ENCODE data around the gene CREB5.
"Not testable (repeated sequence)": the region's sequence is repeated elsewhere in the genome, so short reads cannot be mapped to it uniquely, and the experiment has no call there.

CREB5 gene

DNA sequence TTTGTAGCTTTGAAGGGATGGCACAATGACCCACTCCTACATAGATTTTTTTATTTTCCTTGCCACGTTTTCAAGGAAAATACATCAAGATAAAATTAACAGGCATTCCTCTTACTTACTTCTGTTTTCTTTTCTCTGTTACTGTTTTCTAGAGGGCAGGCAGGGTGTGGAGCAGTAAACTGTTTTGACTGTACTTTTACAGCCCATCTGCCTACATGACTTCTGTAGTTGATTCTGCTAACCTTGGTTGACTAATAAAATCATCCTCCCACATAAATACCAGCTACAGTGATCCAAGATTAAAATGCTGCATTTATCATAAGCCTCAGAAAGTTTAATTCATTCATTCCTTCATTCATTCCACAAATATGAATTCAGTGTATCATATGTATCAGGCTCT lies 387.3 kb downstream of the CREB5 start:
- DNase-seq: no peak

DNA sequence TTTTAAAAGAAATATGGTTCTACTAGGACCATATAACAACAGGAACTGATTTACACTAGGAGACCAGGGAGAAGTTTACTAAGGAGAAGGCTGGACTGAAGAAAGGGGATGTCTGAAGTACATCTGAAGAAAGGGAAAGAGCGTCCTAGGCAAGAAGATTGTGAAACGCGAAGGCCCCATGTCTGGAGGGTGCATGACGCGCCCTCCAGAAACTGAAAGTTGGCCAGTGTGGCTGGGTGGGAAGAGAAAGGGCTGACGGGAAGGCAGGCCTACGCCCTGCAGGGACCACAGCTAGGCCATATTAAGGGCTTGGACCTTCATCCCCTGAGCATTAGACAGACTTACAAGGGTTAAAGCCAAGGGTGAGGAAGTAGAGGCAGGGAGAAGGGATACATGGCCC lies 387.8 kb downstream of the CREB5 start:
- DNase-seq: no peak

DNA sequence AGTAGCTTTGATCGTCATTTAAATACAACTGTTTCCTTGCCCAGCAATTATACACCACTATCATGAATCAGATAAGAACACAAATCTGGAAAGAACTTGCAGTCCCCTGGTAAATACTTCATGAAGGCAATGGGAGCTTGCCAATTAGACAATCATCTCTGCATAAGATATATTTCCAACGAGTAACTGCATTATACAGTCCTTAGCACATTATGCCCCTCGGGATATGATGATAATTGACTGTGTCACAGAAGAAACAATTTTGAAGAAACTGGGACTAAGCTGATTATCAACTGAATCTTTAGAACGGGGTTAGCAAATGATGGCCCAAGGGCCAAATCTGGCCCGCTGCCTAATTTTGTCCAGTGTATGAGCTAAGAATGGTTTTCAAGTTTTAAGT lies 390.1 kb downstream of the CREB5 start:
- DNase-seq: no peak

DNA sequence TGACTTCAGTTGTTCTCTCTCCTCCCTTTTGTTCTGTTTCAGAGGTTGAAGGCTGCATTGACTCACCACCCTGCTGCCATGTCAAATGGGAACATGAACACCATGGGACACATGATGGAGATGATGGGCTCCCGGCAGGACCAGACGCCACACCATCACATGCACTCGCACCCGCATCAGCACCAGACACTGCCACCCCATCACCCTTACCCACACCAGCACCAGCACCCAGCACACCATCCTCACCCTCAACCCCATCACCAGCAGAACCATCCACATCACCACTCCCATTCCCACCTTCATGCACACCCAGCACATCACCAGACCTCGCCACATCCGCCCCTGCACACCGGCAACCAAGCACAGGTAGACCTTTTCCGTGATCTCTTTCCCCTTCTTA lies 391.8 kb downstream of the CREB5 start:
- DNase-seq: no peak

DNA sequence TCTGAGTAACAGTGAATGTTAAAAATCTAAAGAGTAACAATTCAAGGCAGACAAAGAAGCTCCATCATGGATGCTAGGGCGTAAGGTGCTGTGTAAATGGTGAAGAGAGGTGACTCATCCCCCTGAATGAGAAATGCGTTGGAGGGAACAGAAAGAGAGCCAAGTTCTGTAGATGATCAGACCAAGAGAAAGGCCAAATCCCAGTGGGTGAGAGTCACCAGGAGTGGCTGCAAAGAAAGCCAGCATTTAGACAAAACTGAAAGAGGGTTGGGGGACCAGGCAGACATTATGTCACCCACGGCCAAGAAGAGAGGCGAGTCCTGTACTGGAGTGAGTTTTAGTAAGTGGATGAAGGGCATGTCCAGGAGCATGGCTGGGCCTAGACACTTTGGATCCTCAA lies 392.7 kb downstream of the CREB5 start:
- DNase-seq: no peak

DNA sequence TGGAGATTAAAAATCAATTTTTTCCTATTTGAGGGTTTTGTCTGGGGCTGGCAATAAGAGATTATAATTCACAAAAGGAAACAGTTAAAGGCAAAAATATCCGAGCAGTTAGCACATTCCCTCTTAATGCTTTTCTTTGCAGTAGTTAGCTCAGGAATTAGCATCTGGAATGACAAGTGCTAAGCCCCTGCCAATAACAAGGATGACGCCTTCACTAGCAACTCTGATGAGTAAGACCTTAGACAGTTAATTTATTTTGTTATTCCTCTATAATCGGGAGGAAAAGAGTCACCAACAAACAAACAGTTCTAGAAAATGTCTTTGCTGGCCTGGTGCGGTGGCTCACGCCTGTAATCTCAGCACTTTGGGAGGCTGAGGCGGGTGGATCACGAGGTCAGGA lies 394.5 kb downstream of the CREB5 start:
- no peak for DNase-seq

DNA sequence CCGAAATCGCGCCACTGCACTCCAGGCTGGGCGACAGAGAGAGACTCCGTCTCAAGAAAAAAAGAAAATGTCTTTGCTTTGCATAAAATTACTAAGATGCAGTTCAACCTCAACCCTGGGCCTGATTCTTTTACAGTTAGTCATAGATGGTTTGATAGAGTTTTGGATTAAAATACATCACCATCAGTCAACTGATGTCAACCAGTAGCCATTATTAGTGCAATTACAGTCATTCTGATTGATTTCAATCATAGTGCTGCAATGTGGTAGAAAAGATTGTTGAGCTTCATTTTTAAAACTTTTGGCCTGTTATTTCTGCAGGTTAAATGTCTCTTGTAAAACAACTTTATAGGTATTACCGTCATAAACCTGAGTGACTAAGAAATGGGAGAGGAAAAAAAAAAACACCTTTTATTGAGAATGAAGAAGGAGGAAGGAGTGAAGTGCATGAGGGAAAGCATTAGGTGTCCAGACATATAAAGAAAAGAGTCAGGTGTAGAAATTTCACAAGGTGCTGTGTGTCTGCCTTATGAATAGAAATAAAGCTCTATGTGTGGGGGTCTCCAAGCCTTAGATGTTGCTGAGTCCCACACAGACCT lies 395.2 kb downstream of the CREB5 start:
- DNase-seq: no peak

DNA sequence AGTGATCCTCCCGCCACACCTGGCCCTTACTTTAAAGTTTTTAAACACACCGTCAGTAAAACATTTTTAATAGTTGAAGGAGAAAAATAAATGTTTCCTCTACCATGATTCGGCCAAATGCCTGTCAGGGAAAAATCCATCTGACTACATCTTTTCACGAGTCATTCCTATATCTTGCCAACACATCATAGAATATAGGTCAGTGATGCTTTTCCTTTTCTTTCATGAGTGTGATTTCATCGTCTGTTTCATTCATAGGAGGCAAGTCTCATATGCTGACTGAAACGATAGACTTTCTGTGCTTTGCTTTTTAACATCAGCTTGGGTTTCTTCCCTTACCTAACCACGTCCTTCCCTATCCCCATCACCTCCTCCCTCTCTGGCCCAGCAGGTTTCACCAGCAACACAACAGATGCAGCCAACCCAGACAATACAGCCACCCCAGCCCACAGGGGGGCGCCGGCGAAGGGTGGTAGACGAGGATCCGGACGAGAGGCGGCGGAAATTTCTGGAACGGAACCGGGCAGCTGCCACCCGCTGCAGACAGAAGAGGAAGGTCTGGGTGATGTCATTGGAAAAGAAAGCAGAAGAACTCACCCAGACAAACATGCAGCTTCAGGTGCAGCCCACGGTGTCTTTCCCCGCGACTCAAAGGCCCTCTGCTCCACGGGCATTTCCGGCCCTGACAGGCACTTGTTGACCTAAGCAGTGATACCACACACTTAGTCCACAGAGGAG lies 396.6 kb downstream of the CREB5 start:
- DNase-seq: no peak

DNA sequence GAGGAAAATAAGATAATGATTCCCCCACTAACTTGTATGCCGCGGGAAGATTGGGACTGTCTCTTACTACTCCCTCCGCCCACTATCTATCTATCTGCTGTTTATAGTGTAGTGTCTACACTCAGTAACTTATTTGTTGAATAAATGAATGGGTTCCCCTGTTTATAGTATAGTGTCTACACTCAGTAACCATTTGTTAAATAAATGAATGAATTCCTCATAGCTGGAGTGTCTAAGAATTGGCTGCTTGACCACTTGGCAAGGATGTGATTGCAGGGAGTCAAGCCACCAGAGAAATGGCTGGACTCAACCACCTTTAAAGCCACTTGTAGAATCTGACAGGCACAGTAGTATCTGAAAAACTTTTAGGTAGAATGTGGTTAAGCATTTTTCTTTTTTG lies 398.7 kb downstream of the CREB5 start:
- DNase-seq: no peak

DNA sequence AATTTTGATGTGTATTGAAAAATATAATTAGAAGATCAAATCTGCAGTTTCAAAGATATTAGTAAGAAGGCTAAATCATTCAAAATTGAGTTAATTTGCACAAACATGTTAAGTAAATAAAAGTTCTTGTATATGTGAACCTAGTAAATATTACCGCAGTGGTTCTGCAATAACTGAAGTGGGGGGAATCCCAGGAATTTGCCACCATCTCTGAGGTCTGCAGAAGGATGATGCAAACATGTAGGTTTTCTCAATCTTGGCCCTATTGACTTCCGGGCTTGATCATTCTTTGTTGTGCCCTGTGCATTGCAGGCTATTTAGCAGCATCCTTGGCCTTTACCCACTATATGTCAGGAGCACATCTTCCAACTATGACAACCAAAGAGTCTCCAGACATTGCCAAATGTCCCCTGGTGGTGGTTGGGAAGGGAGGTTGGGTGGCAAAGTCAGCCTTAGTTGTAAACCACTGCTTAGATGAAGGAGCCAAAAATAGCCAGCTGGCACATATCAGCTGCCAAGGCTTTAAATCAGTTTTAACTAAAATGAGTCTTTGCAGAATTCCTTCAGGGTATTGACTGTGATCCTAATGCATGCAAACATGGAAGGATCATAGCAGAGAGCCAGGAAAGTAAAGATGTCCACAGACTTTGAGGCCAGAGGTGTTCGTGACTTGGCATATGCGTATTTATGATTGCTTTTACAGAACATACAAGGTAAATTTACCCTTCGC lies 399.5 kb downstream of the CREB5 start:
- no peak for DNase-seq

DNA sequence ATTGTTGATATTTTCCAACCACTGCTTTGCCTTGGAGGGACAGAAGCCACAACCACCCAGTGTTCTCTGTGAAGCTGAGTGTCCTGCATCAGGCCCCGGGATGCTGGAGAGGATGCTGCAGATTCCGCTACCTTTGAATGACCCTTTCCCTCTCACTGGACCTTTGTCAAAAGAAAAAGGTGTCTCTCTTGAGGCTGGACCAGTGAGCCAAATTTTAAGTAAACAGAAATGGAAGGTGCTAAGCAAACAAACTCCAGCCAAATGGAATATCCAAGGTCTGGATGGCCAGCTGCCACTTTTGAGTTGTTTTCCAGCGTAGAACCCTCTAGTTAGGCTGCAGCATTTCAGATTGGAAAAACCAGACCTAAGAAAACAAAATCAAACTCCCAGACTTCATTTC lies 400.3 kb downstream of the CREB5 start:
- no peak for DNase-seq

DNA sequence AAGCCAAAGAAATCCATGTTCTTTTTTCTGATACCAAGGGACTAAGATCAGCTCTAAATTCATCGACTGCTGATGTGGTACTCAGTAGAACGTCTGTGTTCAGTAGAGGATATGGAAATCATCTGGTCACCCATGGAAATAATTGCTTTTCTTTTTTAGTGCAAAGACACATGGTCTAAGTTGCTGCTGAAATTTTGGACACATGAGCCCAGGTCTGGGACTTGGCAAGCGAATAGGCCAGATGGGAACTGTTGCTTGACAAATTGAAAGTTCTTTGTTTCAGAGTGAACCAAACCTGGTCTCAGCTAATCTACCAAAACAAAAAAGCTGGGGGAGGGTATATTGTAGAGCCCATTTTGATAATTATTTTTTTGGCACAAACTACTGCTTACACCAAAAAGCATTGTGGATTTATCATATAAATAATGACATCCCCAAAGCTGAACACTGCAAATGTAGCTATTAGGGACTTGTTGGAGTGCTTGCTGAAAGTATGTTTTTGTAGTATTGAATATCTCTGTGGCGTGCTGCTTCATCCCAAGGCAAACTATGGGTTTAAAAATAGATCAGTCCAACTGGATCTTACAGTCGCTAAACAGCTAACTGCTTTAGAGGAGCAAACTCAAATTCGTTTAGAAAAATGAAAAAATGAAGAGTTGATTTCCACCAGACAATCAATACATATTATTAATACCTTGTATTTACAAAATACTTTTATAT lies 401.1 kb downstream of the CREB5 start:
- no peak for DNase-seq

DNA sequence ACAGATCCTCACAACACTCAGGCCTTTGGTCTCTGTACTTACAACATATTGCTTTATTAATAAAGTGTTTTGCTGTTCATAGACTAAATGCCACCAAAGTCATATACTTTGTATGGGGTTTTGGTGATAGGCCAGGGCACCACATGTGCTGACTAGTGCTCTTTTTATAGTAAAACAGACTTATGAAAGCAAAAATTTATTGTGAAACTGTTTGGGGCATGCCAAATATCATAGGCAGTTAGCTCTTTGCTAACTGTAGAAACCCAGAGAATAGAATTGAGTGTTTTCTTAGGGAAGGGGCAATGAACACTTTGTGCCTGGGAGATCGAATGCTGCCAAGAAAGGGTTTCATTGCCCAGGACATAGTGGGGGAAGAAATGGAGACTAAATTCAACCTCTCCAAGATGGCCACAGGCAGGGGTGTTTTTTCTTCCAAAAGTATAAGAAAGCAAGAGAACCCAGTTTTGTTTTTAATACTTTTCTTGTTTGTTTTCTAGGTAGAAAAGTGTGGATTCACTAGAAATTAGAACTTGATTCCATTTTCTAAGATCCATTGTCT lies 403.1 kb downstream of the CREB5 start:
- DNase-seq: no peak

DNA sequence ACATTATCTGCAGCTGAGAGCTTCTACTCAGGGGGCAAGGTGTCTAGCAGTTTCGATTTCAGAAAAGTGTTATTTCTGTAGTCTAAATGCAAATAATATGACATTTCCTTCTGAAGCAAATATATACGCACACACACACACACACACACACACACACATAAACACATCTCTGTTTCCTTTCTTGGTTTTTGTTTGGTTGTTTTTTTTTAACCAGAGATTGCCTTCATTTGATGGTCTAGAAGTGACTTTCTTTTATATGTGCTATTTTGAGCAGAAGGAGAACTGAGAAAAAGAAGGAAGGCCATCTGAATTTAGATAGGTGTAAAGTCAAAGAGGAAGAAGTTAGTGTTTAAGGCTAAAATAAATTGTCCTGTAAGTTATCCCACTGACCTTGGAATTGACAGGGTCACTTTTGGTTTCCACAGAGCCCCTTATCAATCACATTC lies 403.6 kb downstream of the CREB5 start:
- no peak for DNase-seq

DNA sequence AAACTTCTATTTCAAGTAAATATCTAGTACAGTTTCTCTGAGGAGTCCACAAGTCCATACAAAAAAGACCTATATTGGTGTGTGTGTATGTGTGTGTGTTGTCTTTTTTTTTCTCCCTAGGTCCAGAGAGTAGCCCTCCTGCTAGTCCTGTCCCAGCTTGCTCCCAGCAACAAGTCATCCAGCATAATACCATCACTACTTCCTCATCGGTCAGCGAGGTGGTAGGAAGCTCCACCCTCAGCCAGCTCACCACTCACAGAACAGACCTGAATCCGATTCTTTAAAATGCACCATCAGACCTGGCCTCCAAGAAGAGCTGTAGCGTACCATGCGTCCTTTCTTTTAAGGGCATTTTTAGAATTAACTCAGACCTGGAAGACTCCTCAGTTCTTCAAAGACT lies 406.7 kb downstream of the CREB5 start:
- DNase-seq: no peak

DNA sequence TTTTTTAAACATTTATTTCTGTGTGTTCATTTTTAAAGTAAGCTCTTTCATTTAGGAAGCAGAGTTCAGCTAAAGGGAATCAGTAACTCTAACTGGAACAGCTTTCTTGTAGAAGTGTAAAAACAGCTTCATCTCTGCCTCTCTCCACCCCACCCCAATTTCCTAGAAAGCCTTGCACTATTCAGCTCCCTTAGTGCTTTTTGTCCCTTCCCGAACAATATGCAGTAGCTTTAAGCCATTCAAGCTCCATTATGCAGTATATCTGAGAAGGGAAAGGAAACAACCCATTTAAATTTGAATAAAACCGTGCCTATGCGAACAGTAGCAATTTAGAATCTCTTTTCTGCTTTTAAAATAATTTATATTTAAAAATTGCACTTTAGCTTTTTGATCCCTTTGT lies 411.3 kb downstream of the CREB5 start:
- no peak for DNase-seq

DNA sequence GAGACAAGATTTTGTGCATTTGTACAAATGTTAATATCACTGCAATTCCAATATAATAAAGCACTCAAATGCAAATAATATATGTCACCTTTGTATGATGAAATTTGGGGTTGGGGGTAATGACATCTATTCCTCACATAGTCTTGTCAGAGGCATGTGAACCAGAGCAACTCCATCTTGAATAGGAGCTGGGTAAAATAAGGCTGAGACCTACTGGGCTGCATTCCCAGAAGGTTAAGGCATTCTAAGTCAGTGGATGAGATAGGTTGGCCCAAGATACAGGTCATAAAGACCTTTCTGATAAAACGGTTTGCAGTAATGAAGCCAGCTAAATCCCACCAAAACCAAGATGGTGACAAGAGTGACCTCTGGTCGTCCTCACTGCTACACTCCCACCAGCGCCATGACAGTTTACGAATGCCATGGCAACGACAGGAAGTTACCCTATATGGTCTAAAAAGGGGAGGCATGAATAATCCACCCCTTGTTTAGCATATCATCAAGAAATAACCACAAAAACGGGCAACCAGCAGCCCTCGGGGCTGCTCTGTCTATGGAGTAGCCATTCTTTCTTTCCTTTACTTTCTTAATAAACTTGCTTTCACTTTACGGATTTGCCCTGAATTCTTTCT lies 413.6 kb downstream of the CREB5 start:
- not testable (repeated sequence) for DNase-seq

DNA sequence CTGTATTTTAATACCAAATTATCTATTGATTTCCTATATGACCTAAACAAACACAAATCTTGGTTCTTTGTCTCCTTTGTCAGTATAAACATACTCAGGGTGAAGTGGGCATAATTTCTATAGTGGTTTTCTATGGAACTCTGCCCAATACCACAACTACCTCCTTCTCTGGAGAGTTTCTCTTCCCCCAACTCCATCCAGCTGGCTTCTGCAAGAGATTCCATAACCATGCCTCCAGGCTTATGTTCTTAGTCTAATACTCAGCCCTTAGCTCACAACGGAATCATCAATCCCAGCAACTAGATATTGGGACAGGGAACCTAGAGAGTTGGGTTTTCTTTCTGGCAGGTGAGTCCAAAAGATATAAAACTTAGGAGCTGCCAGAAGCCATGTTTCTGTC lies 418.5 kb downstream of the CREB5 start:
- no peak for DNase-seq

DNA sequence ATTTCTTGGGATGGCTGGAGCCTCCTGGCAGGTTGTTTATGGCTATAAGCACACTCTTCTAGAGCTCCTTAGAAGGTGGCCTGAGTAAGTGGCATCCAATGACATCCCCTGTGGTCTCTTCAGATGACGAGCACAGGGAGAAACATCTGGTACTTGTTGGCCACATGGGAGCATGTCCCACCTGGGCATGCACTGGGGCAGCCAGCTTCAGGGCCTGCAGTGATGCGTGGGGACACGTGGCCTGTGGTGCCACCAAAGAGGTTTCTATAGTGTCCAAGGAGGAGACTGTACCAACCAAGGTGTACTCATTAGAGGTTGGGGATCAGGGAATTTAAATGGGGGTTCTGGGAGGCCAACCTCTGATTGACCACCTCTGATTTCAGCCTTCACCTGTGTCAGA lies 420.4 kb downstream of the CREB5 start:
- no peak for DNase-seq

DNA sequence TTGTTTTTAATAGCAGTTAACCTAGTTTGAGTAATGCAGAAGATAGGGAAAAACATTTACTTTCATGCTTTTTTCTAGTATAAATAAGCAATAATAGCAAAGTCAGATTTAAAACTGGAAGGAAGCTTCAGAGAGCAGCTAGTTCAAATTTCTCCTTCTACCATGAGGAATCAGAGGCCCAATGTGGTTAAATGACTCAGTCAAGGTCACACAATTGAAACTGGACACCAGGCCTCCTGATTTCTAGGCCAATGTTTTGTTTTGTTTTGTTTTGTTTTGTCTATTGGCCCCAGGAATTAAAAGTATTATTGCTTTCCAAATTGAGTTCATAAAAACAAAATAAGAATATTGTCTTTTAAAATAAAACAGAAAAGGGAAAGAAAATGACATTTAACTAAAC lies 423.5 kb downstream of the CREB5 start:
- no peak for DNase-seq

DNA sequence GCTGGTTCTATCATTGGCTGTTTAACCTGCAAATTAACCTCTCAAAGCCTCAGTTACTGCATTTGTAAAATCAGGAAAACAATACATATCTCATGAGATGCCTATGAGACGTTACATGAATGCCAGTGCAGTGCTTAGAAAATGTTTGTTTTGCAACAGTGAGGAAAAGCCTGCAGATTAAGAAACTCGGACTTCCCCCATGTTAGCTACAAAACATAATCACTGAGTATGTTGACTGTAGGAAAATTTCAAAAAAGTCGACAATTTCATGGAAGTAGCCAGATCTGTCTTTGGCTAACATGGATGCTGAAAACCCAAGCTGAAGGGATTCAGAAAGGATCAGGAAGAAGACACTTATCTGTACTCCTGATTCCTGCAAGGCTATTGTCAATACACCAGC lies 424.4 kb downstream of the CREB5 start:
- DNase-seq: no peak

DNA sequence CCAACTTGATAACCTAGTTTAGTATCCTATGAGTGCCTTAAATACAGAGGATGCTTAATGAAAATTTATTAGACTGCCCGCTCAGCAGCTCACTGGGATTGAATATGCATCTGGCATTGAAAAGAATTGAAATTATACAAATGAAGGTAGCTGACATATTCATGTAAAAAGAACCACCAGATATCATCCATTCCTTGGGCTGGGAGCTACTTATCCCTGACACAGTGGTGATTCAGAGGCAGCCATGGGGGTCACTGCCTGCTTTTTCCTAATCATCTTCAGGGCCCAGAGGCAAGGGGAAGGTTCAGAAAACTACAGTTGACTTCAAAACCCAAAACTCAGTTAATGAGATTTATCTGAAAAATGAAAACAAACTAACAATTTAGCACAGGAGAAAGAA lies 424.9 kb downstream of the CREB5 start:
- DNase-seq: no peak

DNA sequence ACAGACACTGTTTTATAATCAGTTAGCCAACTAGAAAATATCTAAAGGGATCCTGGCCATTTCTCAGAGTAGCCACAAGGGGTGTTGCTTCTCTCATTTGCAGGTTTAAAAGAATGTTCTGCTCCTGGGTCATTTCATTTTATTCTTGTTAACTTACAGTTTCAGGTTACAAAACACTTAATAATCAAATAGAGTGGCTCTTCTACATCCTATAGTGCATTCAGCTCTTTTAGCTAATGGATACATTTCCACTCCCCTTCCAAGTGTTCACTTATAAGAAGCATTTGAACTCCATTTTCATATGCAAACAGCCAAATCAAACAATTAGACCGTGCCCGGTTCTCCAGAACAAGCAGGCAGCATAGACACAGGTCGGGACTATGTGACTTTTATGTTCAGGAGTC lies 428.3 kb downstream of the CREB5 start:
- no peak for DNase-seq

Measured in stimulated activated CD4-positive, alpha-beta T cell treated with anti-CD3 and anti-CD28 coated beads, Interleukin-2, amount 100 ng/mL, for 48 hours (primary cell).